C4-2B (cell line): Measurements from ENCODE around the gene MX2.

Source experiments
- H3K27ac ChIP-seq: fragments of 450-650 bp; 2 replicates; pipeline ENCODE4 v1.5.1; 2017
- CTCF ChIP-seq: fragments of 450-650 bp; conservative IDR thresholded peaks from 2 replicates; pipeline ENCODE4 v1.5.1; 2017; ENCODE audit warnings: mild to moderate bottlenecking
- ZFX ChIP-seq: fragments of 450-650 bp; IDR thresholded peaks from 2 replicates; pipeline ENCODE4 v1.6.1; 2017

The MX2 gene

GRCh38 chr21:41369105-41369919 lies 7.5 kb downstream of the MX2 start:
- H3K27ac ChIP-seq, result no peak overlapping the region
- no peak for TF ChIP-seq ZFX
- TF ChIP-seq CTCF, result no peak

GRCh38 chr21:41369920-41370839 lies 8.4 kb downstream of the MX2 start:
- TF ChIP-seq ZFX (no peak), CTCF (no peak)
- H3K27ac ChIP-seq, result no peak overlapping the region

- no peak for TF ChIP-seq CTCF
- no peak for TF ChIP-seq ZFX
- no peak overlapping the region for H3K27ac ChIP-seq
Measured at GRCh38 chr21:41370840-41371684, 9.2 kb downstream of the MX2 start.

GRCh38 chr21:41371685-41372030 lies 9.8 kb downstream of the MX2 start:
- no peak overlapping the region for H3K27ac ChIP-seq
- TF ChIP-seq CTCF (no peak), ZFX (no peak)

GRCh38 chr21:41373253-41373652 lies 11.4 kb downstream of the MX2 start:
- H3K27ac ChIP-seq, result no peak overlapping the region
- TF ChIP-seq ZFX (no peak), CTCF (no peak)

- H3K27ac ChIP-seq, result no peak overlapping the region
- no peak for TF ChIP-seq CTCF
- no peak for TF ChIP-seq ZFX
Measured at GRCh38 chr21:41373763-41374162, 11.9 kb downstream of the MX2 start.
